B cell (primary cell): Measurements from ENCODE around the gene KIF3A. TPM values are rescaled to one million over a fixed set of nuclear protein-coding genes. Genes with fewer than 3 reads are reported as not detected.

Experiments
- ATAC-seq: fragments of 200-7000 bp; cut with Tn5 transposase; one replicate; pipeline ENCODE4 v1.10.0; 2021; ENCODE audit warnings: low read depth, mild to moderate bottlenecking, moderate number of reproducible peaks, moderate library complexity
- CTCF ChIA-PET: fragments of 350-600 bp; sonication (Branson Sonifier 250); formaldehyde crosslinking; loops from one replicate; lab custom pipeline; 2021; ENCODE audit warnings: antibody characterized with exemption, inconsistent platforms; lab: Charles Lee
- POLR2A ChIA-PET: fragments of 350-600 bp; sonication (Branson Sonifier 250); formaldehyde crosslinking; loops from one replicate; lab custom pipeline; 2021; ENCODE audit warnings: antibody characterized with exemption; lab: Charles Lee
- DNase-seq: peaks from one replicate; pipeline ENCODE4 v3.0.0; 2013
- H2AFZ ChIP-seq: 2 replicates; pipeline ENCODE4 v1.6.1; 2012; ENCODE audit warnings: mild to moderate bottlenecking, low read depth, low read length; ENCODE audit not compliant: insufficient read depth, poor library complexity, severe bottlenecking
- H3K27ac ChIP-seq, 2 donors: 1 replicate in 1 of 2; 2 replicates in 1 of 2; pipeline ENCODE4 v1.5.1; 2012 to 2013; ENCODE audit warnings: low read length in 2 of 2, mild to moderate bottlenecking in 2 of 2, moderate library complexity in 1 of 2
- H3K27me3 ChIP-seq, 4 experiments: fragments of 200-600 bp in 1 of 4; sonication (generic) in 1 of 4; replicated peaks in 1 of 4; 1 replicate in 2 of 4; 2 replicates in 2 of 4; pipeline versions ENCODE4 v1.6.1 to v1.7.0; 2013 to 2016; ENCODE audit warnings: low read length in 3 of 4, mild to moderate bottlenecking in 2 of 4, mixed read lengths in 1 of 4, moderate library complexity in 1 of 4; ENCODE audit not compliant: insufficient read depth in 4 of 4, control insufficient read depth in 3 of 4; ENCODE audit errors: control extremely low read depth in 1 of 4
- H3K36me3 ChIP-seq, 2 experiments: replicated peaks in 1 of 2; 1 replicate in 1 of 2; 2 replicates in 1 of 2; pipeline versions ENCODE4 v1.6.1 to v1.7.1; 2013; ENCODE audit warnings: low read length in 1 of 2; ENCODE audit not compliant: insufficient read depth in 2 of 2, control insufficient read depth in 1 of 2; ENCODE audit errors: control extremely low read depth in 1 of 2, extremely low read depth in 1 of 2
- H3K4me1 ChIP-seq, 2 donors: fragments of 200-600 bp in 1 of 2; sonication (generic) in 1 of 2; 1 replicate in 1 of 2; 2 replicates in 1 of 2; pipeline versions ENCODE4 v1.5.1 to v1.6.1; 2013 to 2017; ENCODE audit warnings: low read length in 2 of 2; ENCODE audit not compliant: control insufficient read depth in 2 of 2, insufficient read depth in 2 of 2
- H3K4me2 ChIP-seq: replicated peaks from 2 replicates; pipeline ENCODE3; 2012; ENCODE audit warnings: mild to moderate bottlenecking, low read depth, low read length; ENCODE audit not compliant: poor library complexity, severe bottlenecking
- H3K4me3 ChIP-seq, 5 experiments: fragments of 200-600 bp in 1 of 5; sonication (generic) in 1 of 5; 1 replicate in 3 of 5; 2 replicates in 2 of 5; pipeline versions ENCODE4 v1.5.1 to v1.7.0; 2011 to 2016; ENCODE audit warnings: low read length in 4 of 5, mild to moderate bottlenecking in 4 of 5, low read depth in 2 of 5, control low read depth in 1 of 5, moderate library complexity in 1 of 5; ENCODE audit not compliant: insufficient read depth in 1 of 5; ENCODE audit errors: control extremely low read depth in 1 of 5, extremely low read depth in 1 of 5
- H3K79me2 ChIP-seq: fragments of 200-600 bp; sonication (generic); one replicate; pipeline ENCODE4 v1.6.0; 2016; ENCODE audit warnings: low read length; ENCODE audit not compliant: control insufficient read depth, insufficient read depth
- H3K9ac ChIP-seq: fragments of 200-600 bp; sonication (generic); 2 replicates; pipeline ENCODE4 v1.6.1; 2017; ENCODE audit warnings: mild to moderate bottlenecking, low read length, moderate library complexity
- H3K9me3 ChIP-seq, 3 donors: one replicate each; pipeline versions ENCODE4 v1.6.1 to v1.7.1; 2013; ENCODE audit warnings: low read length in 2 of 3; ENCODE audit not compliant: control insufficient read depth in 2 of 3, insufficient read depth in 1 of 3; ENCODE audit errors: control extremely low read depth in 1 of 3
- H4K20me1 ChIP-seq: 2 replicates; pipeline ENCODE4 v1.6.0; 2012; ENCODE audit warnings: mild to moderate bottlenecking, low read length; ENCODE audit not compliant: insufficient read depth, control insufficient read depth, poor library complexity, severe bottlenecking
- H3K27ac Mint-ChIP-seq: one replicate; pipeline ENCODE4 v1.8.0; 2021; ENCODE audit warnings: mixed read lengths
- H3K27me3 Mint-ChIP-seq: one replicate; pipeline ENCODE4 v1.8.0; 2021; ENCODE audit warnings: mixed read lengths
- H3K4me1 Mint-ChIP-seq: one replicate; pipeline ENCODE4 v1.8.0; 2021; ENCODE audit warnings: mixed read lengths
- H3K4me3 Mint-ChIP-seq: one replicate; pipeline ENCODE4 v1.8.0; 2021; ENCODE audit warnings: mixed read lengths
- H3K9me3 Mint-ChIP-seq: one replicate; pipeline ENCODE4 v1.8.0; 2022; ENCODE audit warnings: mixed read lengths; ENCODE audit not compliant: insufficient read depth
- CTCF ChIP-seq: fragments of 200-600 bp; IDR thresholded peaks from one replicate; pipeline ENCODE4 v1.8.0; 2022; ENCODE audit warnings: antibody characterized with exemption, mild to moderate bottlenecking
- EZH2 ChIP-seq: IDR thresholded peaks from 2 replicates; pipeline ENCODE4 v1.6.1; 2012; ENCODE audit warnings: borderline replicate concordance, low read depth, mild to moderate bottlenecking, moderate library complexity, low read length; ENCODE audit not compliant: insufficient read depth, poor library complexity, severe bottlenecking
- WGBS: methylation state at CpG from one replicate; pipeline ENCODE4 v1.1.5; 2013; ENCODE audit warnings: missing lambda C conversion rate; ENCODE audit not compliant: insufficient coverage; 5-methylcytosine and 5-hydroxymethylcytosine counted together
- intact Hi-C: fragments of 100-400 bp; cut with micrococcal nuclease; formaldehyde crosslinking; loops from one replicate; pipeline ENCODE4 v1.10.0; 2022
- polyA plus RNA-seq: library from polyadenylated mRNA; depleted of rRNA; stranded (reverse); fragments of >200 nt; gene quantifications from 2 replicates; pipeline ENCODE4 v1.2.3, GENCODE V29; 2012
- total RNA-seq, 2 donors: library from RNA; stranded (reverse); fragments of 120-200 nt in 1 of 2; gene quantifications; 1 replicate in 1 of 2; 2 replicates in 1 of 2; pipeline versions ENCODE4 v1.2.3 to v1.2.4, GENCODE V29; 2013 to 2022

The KIF3A gene
- total and polyA plus RNA-seq, 2 donors (not counting 1 experiment from before 2014, with no cell fraction given) = 1.3 to 16.0 TPM

DNA sequence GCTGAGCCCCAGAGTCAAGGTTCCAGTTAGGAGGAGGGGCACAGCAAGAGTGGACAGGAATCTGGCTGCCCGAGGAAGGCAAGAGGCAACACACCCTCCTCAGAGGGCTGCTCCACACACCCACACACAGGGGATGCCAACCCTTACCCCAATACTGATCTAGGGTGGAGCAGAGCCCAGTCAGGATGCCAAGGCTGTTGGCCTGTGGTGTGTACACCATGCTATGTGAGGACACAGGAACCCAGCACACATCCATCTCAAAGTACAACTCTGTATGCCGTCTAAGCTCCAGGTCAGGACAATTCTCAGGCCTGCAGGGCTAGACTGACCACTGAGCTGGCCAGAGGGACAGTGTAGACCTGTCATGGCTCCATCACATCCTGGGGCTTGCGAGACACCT, 37.1 kb upstream of the KIF3A start:
- Histone ChIP-seq H4K20me1 (no peaks in the 10 kb centered on the region), H3K27ac (no peak overlapping the region), H3K9me3 (peaks cover 0 to 9% (median 0%) of the 10 kb centered on the region in 3 donors), H3K9ac (no peak overlapping the region), H3K79me2 (no peaks in the 10 kb centered on the region), H3K36me3 (no peaks in the 10 kb centered on the region), H3K4me3 (no peak overlapping the region), H3K4me1 (peaks cover 14 to 16% of the 10 kb centered on the region in 2 donors), H3K4me2 (no peak overlapping the region), H2AFZ (no peak overlapping the region), H3K27me3 (peaks cover 2 to 32% (median 16%) of the 10 kb centered on the region in 4 experiments)
- 95% methylated on average over 3 of the region's 3 CpGs for WGBS
- H3K27me3 Mint-ChIP-seq = peaks cover 20% of the 10 kb centered on the region
- TF ChIP-seq CTCF = no peak
- no peak for TF ChIP-seq EZH2
- no peak for DNase-seq
- ATAC-seq = no peak
- H3K4me1 Mint-ChIP-seq = peaks cover 8% of the 10 kb centered on the region
- intact Hi-C loops = no loop called here
- POLR2A ChIA-PET = no interaction called here
- no peak overlapping the region for H3K27ac Mint-ChIP-seq
- no peak overlapping the region for H3K4me3 Mint-ChIP-seq
- CTCF ChIA-PET = no interaction called here
- no peaks in the 10 kb centered on the region for H3K9me3 Mint-ChIP-seq

- intact Hi-C loops = no loop called here
- no peaks in the 10 kb centered on the region for H4K20me1 ChIP-seq
- no peak overlapping the region for H3K4me3 ChIP-seq
- peaks cover 14% of the 10 kb centered on the region for H3K27me3 Mint-ChIP-seq
- peaks cover 14 to 16% of the 10 kb centered on the region in 2 donors for H3K4me1 ChIP-seq
- no peak overlapping the region for H2AFZ ChIP-seq
- H3K4me2 ChIP-seq = no peak overlapping the region
- TF ChIP-seq EZH2 (no peak), CTCF (no peak)
- H3K27ac Mint-ChIP-seq = no peak overlapping the region
- no peak overlapping the region for H3K9ac ChIP-seq
- WGBS = 92% methylated on average over 8 of the region's 12 CpGs
- peaks cover 0 to 9% (median 0%) of the 10 kb centered on the region in 3 donors for H3K9me3 ChIP-seq
- ATAC-seq (no peak), DNase-seq (no peak)
- H3K36me3 ChIP-seq = no peaks in the 10 kb centered on the region
- POLR2A ChIA-PET = no interaction called here
- peaks cover 8% of the 10 kb centered on the region for H3K4me1 Mint-ChIP-seq
- no peak overlapping the region for H3K27ac ChIP-seq
- H3K27me3 ChIP-seq = peaks cover 2 to 26% (median 12%) of the 10 kb centered on the region in 4 experiments
- no peaks in the 10 kb centered on the region for H3K79me2 ChIP-seq
- H3K9me3 Mint-ChIP-seq = no peaks in the 10 kb centered on the region
- no peak overlapping the region for H3K4me3 Mint-ChIP-seq
- CTCF ChIA-PET = no interaction called here
Measured at GRCh38 chr5:132773601-132774355, 36.4 kb upstream of the KIF3A start.
